ENCODE results near the gene ALMS1. TPM values are rescaled to one million over a fixed set of nuclear protein-coding genes. Genes with fewer than 3 reads are reported as not detected.
A peak's percentile ranks its signal among the peaks of the same experiment; 100 is the strongest.

The ALMS1 gene
- total RNA-seq, 1 donor from 2014 or later = 22.0 TPM

DNA sequence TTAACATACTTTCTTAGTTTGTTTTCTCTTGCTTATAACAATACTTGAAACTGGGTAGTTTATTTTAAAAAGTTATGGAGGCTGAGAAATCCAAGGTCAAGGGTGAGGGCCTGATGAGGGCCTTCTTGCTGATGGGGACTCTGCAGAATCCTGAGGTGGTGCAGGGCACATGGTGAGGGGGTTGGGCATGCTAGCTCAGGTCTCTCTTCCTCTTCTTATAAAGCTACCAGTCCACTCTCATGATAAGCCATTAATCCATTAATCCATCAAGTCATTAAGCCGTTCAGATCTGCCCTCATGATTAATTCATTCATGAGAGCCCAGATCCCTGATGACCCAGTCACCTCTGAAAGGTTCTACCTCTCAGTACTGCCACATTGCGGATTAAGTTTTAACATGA is 21.4 kb downstream of the ALMS1 start:
- Histone ChIP-seq H3K9me3 (peaks cover 27% of the 10 kb centered on the region), H3K4me3 (no peak overlapping the region), H3K27me3 (ENCODE audit: low read depth) (no peaks in the 10 kb centered on the region), H3K4me1 (no peaks in the 10 kb centered on the region), H3K36me3 (peaks cover 3% of the 10 kb centered on the region), H3K27ac (no peak overlapping the region)
- intact Hi-C loops (cut with DNase I) = no loop called here
- TF ChIP-seq, protein P1, sequence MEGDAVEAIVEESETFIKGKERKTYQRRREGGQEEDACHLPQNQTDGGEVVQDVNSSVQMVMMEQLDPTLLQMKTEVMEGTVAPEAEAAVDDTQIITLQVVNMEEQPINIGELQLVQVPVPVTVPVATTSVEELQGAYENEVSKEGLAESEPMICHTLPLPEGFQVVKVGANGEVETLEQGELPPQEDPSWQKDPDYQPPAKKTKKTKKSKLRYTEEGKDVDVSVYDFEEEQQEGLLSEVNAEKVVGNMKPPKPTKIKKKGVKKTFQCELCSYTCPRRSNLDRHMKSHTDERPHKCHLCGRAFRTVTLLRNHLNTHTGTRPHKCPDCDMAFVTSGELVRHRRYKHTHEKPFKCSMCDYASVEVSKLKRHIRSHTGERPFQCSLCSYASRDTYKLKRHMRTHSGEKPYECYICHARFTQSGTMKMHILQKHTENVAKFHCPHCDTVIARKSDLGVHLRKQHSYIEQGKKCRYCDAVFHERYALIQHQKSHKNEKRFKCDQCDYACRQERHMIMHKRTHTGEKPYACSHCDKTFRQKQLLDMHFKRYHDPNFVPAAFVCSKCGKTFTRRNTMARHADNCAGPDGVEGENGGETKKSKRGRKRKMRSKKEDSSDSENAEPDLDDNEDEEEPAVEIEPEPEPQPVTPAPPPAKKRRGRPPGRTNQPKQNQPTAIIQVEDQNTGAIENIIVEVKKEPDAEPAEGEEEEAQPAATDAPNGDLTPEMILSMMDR (IDR thresholded peaks at IDR 0.05) = no peak
- ATAC-seq = no peak
- no peak for DNase-seq

DNA sequence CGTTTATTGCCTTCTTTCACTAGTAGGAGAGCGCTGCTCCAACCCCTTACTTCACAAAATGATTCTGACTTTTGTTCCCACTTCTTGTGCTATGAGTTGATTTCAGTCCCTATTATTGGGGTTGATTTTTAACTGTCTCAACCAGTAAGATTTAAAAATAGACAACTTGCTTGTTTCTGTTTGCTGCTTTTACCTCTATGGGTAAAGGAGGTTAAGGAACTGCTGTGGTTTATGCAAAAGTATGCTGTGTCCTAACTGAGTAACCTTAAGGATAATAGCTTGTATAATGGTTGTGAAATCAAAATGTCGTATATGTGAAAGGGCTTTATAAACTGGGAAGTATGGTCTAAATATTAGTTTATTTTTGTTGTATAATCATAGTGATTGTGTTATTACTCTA is 22.6 kb downstream of the ALMS1 start:
- intact Hi-C loops (cut with DNase I) = no loop called here
- TF ChIP-seq, protein P1 (IDR thresholded peaks at IDR 0.05) = no peak
- peaks cover 21% of the 10 kb centered on the region for H3K9me3 ChIP-seq
- no peak overlapping the region for H3K4me3 ChIP-seq
- H3K36me3 ChIP-seq = peaks cover 3% of the 10 kb centered on the region
- ATAC-seq = no peak
- H3K4me1 ChIP-seq = no peaks in the 10 kb centered on the region
- no peaks in the 10 kb centered on the region for H3K27me3 ChIP-seq (ENCODE audit: low read depth)
- no peak for DNase-seq
- H3K27ac ChIP-seq = no peak overlapping the region

DNA sequence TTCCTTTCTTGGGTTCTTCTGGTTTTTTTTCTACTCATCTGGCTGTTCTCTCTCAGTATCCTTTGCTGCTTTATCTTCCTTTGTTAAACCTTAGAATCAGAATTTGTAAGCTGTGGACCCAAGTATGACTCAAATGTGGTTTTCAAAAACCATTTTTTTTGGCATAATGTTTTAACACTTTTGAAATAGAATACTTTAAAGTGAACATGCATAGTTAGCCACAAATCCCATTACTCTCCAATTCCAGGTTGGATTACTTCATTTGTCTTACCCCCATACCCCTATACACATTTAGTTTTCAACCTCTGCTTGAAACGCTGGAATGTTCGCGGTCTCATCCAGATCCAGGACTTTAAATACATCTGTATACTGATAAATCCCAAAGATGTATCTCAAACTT is 29.1 kb downstream of the ALMS1 start:
- Histone ChIP-seq H3K27me3 (ENCODE audit: low read depth) (no peaks in the 10 kb centered on the region), H3K36me3 (peaks cover 3% of the 10 kb centered on the region), H3K27ac (no peak overlapping the region), H3K4me1 (peaks cover 8% of the 10 kb centered on the region), H3K4me3 (no peak overlapping the region), H3K9me3 (no peaks in the 10 kb centered on the region)
- intact Hi-C loops (cut with DNase I) = no loop called here
- TF ChIP-seq, protein P1 (IDR thresholded peaks at IDR 0.05) = no peak
- no peak for ATAC-seq
- no peak for DNase-seq

DNA sequence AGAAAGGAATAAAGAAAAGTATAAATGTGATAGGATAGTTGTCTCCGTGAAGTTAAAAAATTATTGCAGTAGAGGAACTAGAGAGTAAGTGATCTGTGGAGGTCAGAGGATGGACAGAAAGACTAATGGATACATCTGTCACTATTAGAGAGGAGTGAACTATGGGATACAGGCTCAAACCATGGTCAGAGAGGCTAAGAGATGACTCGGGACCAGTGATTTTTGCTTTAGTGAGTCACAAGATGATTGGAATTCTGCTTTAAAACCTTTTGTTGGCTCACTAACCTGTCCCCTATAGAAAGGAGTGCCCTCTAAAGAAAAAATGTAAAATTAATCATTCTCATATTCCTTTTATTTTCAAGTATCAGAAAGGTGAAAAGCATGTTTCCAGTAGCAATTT is 30.3 kb downstream of the ALMS1 start:
- Histone ChIP-seq H3K36me3 (no peaks in the 10 kb centered on the region), H3K9me3 (no peaks in the 10 kb centered on the region), H3K4me3 (no peak overlapping the region), H3K4me1 (peaks cover 8% of the 10 kb centered on the region), H3K27ac (no peak overlapping the region), H3K27me3 (ENCODE audit: low read depth) (no peaks in the 10 kb centered on the region)
- TF ChIP-seq, protein P1 (IDR thresholded peaks at IDR 0.05) = no peak
- ATAC-seq = no peak
- DNase-seq = no peak
- intact Hi-C loops (cut with DNase I) = no loop called here

DNA sequence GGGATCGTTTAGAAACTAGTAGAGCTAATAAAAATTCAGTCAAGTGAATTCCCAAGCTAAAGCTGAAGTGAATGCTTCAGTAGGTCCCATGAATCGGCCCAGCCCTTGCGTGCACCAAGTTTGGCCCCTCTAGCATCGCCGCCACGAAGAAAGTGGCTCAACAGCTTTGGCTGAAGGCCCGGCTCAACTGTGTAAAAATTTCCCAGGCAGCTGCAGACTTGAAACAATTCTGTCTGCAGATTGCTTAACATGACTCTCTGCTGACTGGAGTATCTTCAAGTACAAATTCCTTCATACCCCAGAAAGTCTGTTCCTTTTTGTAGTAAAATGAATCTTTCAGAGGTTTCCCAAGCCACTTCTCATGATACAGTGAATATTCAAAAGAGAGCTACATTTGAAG is 32.7 kb downstream of the ALMS1 start:
- Histone ChIP-seq H3K9me3 (no peaks in the 10 kb centered on the region), H3K4me3 (no peak overlapping the region)
- DNase-seq = peak; percentile 72

More for the DNA sequence above, 32.7 kb downstream of the ALMS1 start:
- intact Hi-C loops (cut with DNase I) = no loop called here
- Histone ChIP-seq H3K27ac (no peak overlapping the region), H3K36me3 (no peaks in the 10 kb centered on the region), H3K4me1 (peaks cover 8% of the 10 kb centered on the region), H3K27me3 (ENCODE audit: low read depth) (no peaks in the 10 kb centered on the region)
- TF ChIP-seq, protein P1 (IDR thresholded peaks at IDR 0.05) = no peak
- peak; percentile 91 to 95 for ATAC-seq

Measured in lower lobe of right lung (tissue), 2 donors.